ENCODE results near the gene LTBP1. TPM values are rescaled to one million over a fixed set of nuclear protein-coding genes. Genes with fewer than 3 reads are reported as not detected.

LTBP1 gene
- total RNA-seq, 1 experiment from 2014 or later: 12.5 TPM

- intact Hi-C loops (cut with micrococcal nuclease; ENCODE audit: unreplicated experiment) (no loop called here), in situ Hi-C loops (cut with HindIII; ENCODE audit: low pct_unique_long_range_greater_than_20kb, low sequenced_read_pairs) (no loop called here)
- DNase-seq (ENCODE audit: low read depth, low spot score): no peak
- no peaks in the 10 kb centered on the region for H3K27me3 ChIP-seq (ENCODE audit: control insufficient read depth, insufficient read depth, low read length)
- ATAC-seq: no peak; the same call in 1 of the 2 replicates
- TF ChIP-seq REST (IDR thresholded peaks at IDR 0.05; ENCODE audit: insufficient read depth in 1 of 2, low read depth in 2 of 2, low read length in 1 of 2) (no peak), SIN3A (IDR thresholded peaks at IDR 0.05; ENCODE audit: borderline replicate concordance, insufficient read depth, low read depth, low read length) (no peak), TCF7L2 (IDR thresholded peaks at IDR 0.05; ENCODE audit: low read depth, low read length) (no peak), POLR2AphosphoS5 (IDR thresholded peaks at IDR 0.05; ENCODE audit: low read depth, low read length) (no peak), CTCF (IDR thresholded peaks at IDR 0.05) (no peak)
- BruUV-seq (replicated peaks): no TSS peak
- peaks cover 8% of the 10 kb centered on the region; the same call in 1 of the 2 replicates for H3K4me1 ChIP-seq (ENCODE audit: control insufficient read depth, insufficient read depth, low read length)
- H3K27ac ChIP-seq (ENCODE audit: low read length): no peak overlapping the region
- no peaks in the 10 kb centered on the region for H3K36me3 ChIP-seq (ENCODE audit: control insufficient read depth, insufficient read depth, low read length)
- ChIA-PET CTCF (no interaction called here), POLR2A (no interaction called here)
- no peak overlapping the region for H3K4me3 ChIP-seq (ENCODE audit: low read depth in 2 of 2, low read length in 2 of 2)
- no peaks in the 10 kb centered on the region for H3K9me3 ChIP-seq (ENCODE audit: control insufficient read depth, insufficient read depth, low read depth, low read length)
Measured at GRCh38 chr2:33104052-33104623, 157.4 kb downstream of the LTBP1 start.

GRCh38 chr2:33104726-33105125 lies 158.0 kb downstream of the LTBP1 start:
- H3K9me3 ChIP-seq (ENCODE audit: control insufficient read depth, insufficient read depth, low read depth, low read length): no peaks in the 10 kb centered on the region
- TF ChIP-seq SIN3A (IDR thresholded peaks at IDR 0.05; ENCODE audit: borderline replicate concordance, insufficient read depth, low read depth, low read length): no peak
- TF ChIP-seq TCF7L2 (IDR thresholded peaks at IDR 0.05; ENCODE audit: low read depth, low read length): no peak
- no peak for TF ChIP-seq CTCF (IDR thresholded peaks at IDR 0.05)
- TF ChIP-seq POLR2AphosphoS5 (IDR thresholded peaks at IDR 0.05; ENCODE audit: low read depth, low read length): no peak
- no peak for TF ChIP-seq REST (IDR thresholded peaks at IDR 0.05; ENCODE audit: insufficient read depth in 1 of 2, low read depth in 2 of 2, low read length in 1 of 2)
- DNase-seq (ENCODE audit: low read depth, low spot score) (no peak), ATAC-seq (no peak)
- H3K4me1 ChIP-seq (ENCODE audit: control insufficient read depth, insufficient read depth, low read length): peaks cover 8% of the 10 kb centered on the region; the same call in 1 of the 2 replicates
- no peak overlapping the region for H3K27ac ChIP-seq (ENCODE audit: low read length)
- no peak overlapping the region for H3K4me3 ChIP-seq (ENCODE audit: low read depth in 2 of 2, low read length in 2 of 2)
- in situ Hi-C loops (cut with HindIII; ENCODE audit: low pct_unique_long_range_greater_than_20kb, low sequenced_read_pairs): no loop called here
- intact Hi-C loops (cut with micrococcal nuclease; ENCODE audit: unreplicated experiment): no loop called here
- POLR2A ChIA-PET: no interaction called here
- H3K36me3 ChIP-seq (ENCODE audit: control insufficient read depth, insufficient read depth, low read length): no peaks in the 10 kb centered on the region
- no peaks in the 10 kb centered on the region for H3K27me3 ChIP-seq (ENCODE audit: control insufficient read depth, insufficient read depth, low read length)
- CTCF ChIA-PET: no interaction called here
- BruUV-seq (replicated peaks): no TSS peak

All from Panc1 (cell line).